ENCODE measurements around the gene TAGLN3. TPM values are rescaled to one million over a fixed set of nuclear protein-coding genes. Genes with fewer than 3 reads are reported as not detected.

The TAGLN3 gene
- polyA plus RNA-seq, 1 of the 3 experiments (the other 2 are of a cell fraction) = 19.6 TPM

GRCh38 chr3:111999484-112000324, 982 bp downstream of the TAGLN3 start:
- Histone ChIP-seq H3K4me1 (ENCODE audit: control insufficient read depth in 1 of 2, insufficient read depth in 2 of 2, low read depth in 1 of 2, low read length in 1 of 2) (peaks cover 12 to 33% of the 10 kb centered on the region in 2 experiments; a peak in 3 of 4 replicates), H4K20me1 (ENCODE audit: insufficient read depth) (no peaks in the 10 kb centered on the region), H3K27ac (ENCODE audit: low read depth in 2 of 2, low read length in 1 of 2) (peak overlapping the region; percentile 29 to 96), H3K9ac (peak overlapping the region; percentile 61), H3K9me2 (no peaks in the 10 kb centered on the region), H3K27me3 (ENCODE audit: insufficient read depth) (no peaks in the 10 kb centered on the region), H2AFZ (ENCODE audit: low read depth) (peak overlapping the region; percentile 94), H3F3A (replicated peaks; ENCODE audit: insufficient read depth) (no peaks in the 10 kb centered on the region), H3K36me3 (replicated peaks in 1 of 2; ENCODE audit: control insufficient read depth in 1 of 2, insufficient read depth in 2 of 2, low read length in 1 of 2) (peaks cover 0 to 3% of the 10 kb centered on the region in 2 experiments), H3K79me2 (ENCODE audit: insufficient read depth) (no peaks in the 10 kb centered on the region), H3K4me3 (ENCODE audit: low read depth in 2 of 2, low read length in 1 of 2) (peak overlapping the region; percentile 61 to 77), H3K9me3 (no peaks in the 10 kb centered on the region), H3K4me2 (peak overlapping the region; percentile 84)
- POLR2A ChIA-PET = interaction anchor here (0.9 to 3.0 kb wide), 5 partner anchors 8 to 322 kb away, joined by 3 to 20 read pairs (median 7); partner anchors contain the start of genes ABHD10 and TMPRSS7
- peak; percentile 32 for DNase-seq
- CTCF ChIA-PET = interaction anchor here (1.0 to 14.5 kb wide), 8 partner anchors 9 to 283 kb away, joined by 3 to 165 read pairs (median 11); partner anchors contain the start of gene ABHD10
- 16% methylated on average over 9 of the region's 19 CpGs for WGBS (ENCODE audit: low lambda C conversion rate)
- TF ChIP-seq GATA2 (CRISPR knock-in tag; IDR thresholded peaks at IDR 0.05) (no peak), RFX5 (IDR thresholded peaks at IDR 0.05; ENCODE audit: low read length) (no peak), NRF1 (IDR thresholded peaks at IDR 0.05; ENCODE audit: low read depth, low read length) (no peak), EZH2phosphoT487 (IDR thresholded peaks at IDR 0.05; ENCODE audit: borderline replicate concordance, low read depth) (no peak), NFIC (IDR thresholded peaks at IDR 0.05; ENCODE audit: borderline replicate concordance) (no peak), FOXM1 (IDR thresholded peaks at IDR 0.05; ENCODE audit: low read depth) (no peak), GABPA (IDR thresholded peaks at IDR 0.05; ENCODE audit: low read depth) (no peak), REST (IDR thresholded peaks at IDR 0.05; ENCODE audit: low read depth, low read length) (no peak), CTCF (IDR thresholded peaks at IDR 0.05) (no peak)
- TF ChIP-seq, protein P1, sequence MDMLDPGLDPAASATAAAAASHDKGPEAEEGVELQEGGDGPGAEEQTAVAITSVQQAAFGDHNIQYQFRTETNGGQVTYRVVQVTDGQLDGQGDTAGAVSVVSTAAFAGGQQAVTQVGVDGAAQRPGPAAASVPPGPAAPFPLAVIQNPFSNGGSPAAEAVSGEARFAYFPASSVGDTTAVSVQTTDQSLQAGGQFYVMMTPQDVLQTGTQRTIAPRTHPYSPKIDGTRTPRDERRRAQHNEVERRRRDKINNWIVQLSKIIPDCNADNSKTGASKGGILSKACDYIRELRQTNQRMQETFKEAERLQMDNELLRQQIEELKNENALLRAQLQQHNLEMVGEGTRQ (IDR thresholded peaks at IDR 0.05; ENCODE audit: borderline replicate concordance, low read depth, low read length) = no peak
- TF ChIP-seq, protein P2, sequence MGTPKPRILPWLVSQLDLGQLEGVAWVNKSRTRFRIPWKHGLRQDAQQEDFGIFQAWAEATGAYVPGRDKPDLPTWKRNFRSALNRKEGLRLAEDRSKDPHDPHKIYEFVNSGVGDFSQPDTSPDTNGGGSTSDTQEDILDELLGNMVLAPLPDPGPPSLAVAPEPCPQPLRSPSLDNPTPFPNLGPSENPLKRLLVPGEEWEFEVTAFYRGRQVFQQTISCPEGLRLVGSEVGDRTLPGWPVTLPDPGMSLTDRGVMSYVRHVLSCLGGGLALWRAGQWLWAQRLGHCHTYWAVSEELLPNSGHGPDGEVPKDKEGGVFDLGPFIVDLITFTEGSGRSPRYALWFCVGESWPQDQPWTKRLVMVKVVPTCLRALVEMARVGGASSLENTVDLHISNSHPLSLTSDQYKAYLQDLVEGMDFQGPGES (IDR thresholded peaks at IDR 0.05; ENCODE audit: low read depth, low read length) = no peak

All from SK-N-SH (cell line).